Eye (tissue), 1 donor: ENCODE data around the gene CTNNBL1.
A peak's percentile ranks its signal among the peaks of the same experiment; 100 is the strongest.

Experiments
- DNase-seq: peaks from one replicate; pipeline ENCODE4 v3.0.0-alpha.2; 2015

Gene CTNNBL1

DNA sequence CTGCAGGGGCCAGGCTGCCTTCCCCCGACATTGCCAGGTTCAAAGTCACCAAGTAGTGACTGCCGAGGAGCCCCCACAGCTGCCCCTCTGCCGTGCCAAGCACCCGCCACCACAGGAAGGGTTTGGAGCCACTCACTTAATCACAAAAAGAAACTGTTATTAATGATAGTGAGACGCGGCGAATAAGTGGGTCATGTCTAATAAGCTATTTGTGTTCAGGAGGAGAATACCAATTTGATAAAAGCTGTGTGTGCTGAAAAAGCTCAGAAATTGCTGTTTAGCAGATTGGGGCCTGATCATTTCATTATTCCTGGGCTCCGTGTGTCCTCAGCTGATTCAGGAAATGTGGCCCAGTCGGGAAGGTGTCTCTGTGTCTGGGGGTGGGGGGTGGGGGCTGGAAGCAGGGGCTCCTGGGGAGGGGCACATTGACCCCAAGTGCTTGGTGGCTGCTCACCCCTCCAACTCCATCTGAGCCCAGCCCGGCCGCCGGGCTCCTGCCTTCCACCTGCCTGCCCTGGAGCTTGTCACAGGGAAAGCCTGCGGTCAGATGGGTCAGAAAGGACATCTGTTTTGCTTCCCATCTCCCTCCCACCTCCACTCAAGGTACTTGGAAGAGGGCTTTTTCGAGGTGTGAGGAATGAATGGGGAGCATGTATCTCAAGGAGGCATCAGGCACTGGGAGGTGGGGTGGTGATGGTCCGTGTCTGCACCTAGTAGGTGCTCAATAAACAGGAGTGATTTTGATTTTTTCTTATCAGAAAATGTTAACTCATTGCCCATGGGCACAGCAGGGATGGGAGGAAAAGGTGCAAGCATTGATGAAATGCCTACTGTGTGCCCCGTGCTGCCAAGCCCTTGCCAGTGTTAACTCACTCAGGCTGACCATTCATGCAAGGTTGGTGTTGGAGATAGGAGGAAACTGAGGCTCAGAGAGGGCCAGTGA lies 212.1 kb downstream of the CTNNBL1 start:
- DNase-seq = peak; percentile 48

DNA sequence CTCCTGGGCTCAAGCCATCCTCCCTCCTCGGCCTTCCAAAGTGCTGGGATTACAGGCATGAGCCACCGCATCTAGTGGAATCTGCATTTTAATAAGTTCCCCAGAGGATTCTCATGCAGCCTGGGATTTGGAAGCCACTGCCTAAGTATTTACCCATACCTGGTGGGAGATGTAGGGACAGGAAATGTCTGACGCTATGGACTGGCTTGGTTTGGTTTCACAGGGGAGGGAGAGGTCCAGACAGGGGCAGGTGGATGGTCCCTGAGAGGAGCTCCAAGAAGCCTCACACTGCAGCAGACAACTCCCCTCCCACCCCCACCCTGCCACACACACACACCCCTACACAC lies 213.5 kb downstream of the CTNNBL1 start:
- DNase-seq = no peak

DNA sequence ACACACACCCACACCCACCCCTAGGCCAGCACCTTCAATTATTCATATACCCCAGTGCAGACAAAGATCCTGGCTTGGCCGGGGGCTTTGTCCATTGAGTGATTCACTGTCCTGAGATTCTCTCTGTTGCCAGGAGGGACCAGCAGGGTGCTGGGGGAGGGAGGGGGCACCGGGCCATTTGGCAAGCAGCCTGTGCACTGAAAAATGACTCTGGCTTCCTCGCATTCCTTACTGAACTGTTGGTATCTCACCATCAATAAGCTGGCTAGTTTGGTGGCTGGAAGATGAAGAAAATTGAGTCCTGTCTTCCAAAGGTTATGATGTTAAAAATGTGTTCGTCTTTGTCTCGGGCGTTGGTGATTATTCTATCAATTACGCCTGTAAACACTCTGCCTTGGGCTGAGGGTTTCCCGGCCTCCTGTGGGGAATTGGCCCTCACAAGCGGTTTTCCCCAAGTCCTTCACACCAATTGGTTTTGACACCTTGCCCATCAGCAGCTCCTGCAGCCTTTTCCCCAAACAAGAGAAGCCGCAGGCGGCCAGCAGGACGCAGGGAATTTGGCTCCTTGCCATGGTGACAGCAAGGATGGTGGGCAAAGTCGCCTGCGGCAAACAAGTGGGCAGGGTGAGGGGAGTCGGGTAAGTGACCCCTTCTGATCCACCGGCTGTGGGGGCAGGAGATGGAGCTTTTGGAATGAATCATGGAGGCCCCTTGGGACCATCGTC lies 214.0 kb downstream of the CTNNBL1 start:
- peak; percentile 95 for DNase-seq

DNA sequence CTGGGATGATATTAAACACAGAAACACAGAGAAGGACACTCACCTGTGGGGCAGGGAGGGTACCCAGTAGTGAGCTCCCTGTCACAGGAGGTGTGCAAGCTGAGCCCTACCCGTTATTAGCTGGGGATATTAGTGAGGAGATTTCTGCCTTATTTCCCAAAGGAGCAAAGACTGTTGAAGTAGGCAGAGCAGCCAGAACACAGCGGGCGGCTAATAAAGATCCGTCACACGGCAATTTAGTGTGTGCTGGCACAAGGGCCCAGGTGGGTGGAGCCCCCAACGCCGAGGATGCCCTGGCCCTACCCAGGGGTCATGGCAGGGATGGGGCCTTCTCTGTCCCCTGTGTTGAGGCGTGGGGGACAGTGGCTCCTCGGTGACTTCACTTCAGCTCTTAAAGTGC lies 217.4 kb downstream of the CTNNBL1 start:
- DNase-seq = peak; percentile 21

DNA sequence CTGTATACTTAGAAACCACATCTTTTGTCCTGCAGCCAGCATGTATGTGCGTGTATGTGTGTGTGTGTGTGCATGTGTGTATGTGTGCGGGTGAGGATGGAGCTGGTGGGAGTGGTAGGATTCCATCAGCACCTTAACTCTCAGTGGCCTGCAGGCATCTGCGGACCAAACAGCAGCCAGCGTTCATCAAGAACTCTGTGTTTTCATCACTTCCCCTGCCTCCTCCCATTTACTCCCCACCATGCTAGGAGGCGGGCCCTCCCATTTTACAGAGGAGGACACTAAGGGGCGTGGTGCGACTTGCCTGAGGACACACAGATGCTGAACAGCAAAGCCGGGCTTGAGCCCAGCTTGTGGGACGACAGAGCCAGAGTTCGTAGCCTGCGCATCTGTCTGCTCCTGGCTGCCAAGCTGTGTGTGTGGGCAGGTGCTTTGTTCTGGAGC lies 218.0 kb downstream of the CTNNBL1 start:
- peak; percentile 82 for DNase-seq

DNA sequence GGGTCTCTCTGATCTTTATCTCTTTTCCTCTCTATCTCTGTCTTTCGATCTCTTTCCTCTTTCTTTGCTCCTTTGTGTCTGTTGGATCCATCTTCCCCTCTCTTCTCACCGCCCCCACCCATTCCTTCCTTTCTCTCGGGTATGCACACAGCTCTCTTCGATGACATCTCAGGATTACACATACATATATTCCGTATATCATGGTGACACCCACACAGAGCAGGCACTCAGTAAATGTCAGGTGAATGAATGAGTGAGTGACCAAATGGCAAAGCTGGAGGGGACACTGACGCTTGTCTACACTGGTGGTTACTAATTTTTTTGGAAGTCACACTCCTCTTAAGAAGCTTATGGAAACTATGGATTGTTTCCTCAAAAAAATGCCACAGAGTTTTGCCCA lies 219.0 kb downstream of the CTNNBL1 start:
- DNase-seq = peak; percentile 23

DNA sequence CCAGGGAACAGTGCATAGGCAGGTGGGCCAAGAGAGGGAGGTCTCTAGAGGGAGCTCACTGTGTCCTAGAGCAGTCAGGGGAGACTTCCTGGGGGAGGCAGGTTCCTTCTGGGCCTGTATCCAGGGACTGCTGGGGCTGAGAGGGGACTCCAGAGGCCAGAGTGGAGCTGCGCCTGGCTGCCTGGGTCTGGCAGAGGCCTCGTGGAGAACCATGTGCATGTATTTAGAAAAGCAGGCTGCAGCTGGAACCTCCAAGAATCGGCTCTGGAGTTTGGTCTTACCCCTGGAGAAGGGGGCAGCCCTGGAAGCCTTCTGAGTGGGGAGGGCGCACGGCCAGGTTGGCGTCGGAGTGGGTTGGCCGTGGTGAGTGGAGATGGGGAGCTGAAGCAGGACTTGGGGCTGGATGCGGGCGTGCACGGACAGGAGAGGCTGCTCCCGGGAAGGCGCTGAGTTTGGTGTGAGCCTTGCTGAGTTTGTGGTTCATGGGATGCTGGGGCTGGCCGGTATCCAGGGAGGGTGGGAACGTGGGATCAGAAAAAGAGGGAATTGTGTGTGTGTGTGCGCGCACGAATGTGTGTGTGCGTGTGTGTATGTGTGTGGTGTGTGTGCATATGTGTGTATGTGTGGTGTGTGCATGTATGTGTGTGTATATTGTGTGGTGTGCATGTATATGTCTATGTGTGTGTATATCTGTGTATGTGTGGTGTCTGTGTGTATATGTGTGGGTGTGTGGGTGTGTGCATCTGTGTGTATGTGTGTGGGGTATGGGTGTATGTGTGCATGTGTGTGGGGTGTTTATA lies 219.9 kb downstream of the CTNNBL1 start:
- peak; percentile 37 for DNase-seq

DNA sequence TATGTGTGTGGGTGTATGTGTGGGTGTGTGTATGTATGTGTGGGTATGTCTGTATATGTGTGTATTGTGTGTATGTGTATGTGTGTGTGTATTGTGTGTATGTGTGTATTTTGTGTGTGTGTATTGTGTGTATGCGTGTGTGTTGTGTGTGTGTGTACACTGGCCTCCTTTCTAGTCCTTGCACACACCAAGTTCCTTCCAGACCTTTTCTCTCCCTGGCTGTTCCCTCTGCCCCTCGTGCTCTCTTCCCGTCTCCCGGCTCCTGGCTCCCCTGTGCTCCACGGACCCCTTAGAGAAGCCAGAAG lies 220.5 kb downstream of the CTNNBL1 start:
- DNase-seq = no peak

DNA sequence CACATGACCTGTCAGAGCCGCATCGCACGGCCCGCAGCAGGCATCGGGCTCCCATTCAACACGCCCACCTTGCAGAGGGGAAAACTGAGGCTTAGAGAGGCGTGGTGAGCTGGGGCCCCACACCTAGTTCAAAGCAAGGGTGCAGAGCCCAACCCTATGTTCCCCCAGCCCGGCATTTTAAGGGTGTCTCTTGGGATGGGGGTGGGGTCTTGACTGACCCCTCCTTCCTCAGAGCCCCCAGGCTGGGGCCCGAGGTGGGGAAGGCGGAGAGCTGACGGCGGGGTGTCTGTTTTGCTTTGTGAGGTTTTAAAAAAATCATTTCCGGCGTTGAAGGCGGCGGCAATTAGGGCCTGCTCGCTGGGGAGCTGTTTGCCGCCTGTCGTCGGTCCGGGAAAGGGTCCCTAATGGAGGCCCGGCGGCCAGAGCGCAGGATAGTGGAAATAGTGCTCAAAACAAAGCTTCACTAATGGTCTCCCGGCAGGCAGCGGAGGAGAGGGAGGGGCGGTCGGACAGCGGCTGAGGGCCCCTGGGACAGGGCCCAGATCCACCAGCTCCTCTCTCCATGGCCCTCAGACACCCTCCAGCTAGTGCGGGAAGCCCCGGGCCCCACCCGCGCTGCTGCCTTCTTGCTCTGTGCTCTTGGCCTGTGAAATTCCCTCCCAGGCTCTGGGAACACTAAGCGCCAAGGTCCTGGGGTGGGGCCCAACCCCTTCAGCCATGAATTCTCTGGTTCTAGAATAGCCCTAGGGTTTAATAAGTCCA lies 221.0 kb downstream of the CTNNBL1 start:
- peak; percentile 93 for DNase-seq

DNA sequence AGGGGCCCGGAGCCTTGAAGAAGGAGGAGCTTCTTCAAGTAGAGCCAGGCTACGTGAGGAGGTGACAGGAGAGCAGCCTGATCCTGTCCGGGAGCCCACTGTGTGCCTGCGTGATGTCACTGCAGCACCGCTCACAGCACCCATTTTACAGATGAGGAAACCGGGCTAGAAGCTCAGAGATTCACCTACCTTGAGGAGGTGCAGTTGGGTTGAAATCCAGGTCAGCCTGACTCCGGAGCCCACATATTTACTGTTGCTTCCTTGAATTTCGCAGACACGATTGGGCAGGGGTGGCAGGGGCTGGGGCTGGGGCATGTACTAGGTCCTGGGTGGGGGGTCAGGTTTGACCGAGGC lies 221.6 kb downstream of the CTNNBL1 start:
- no peak for DNase-seq

DNA sequence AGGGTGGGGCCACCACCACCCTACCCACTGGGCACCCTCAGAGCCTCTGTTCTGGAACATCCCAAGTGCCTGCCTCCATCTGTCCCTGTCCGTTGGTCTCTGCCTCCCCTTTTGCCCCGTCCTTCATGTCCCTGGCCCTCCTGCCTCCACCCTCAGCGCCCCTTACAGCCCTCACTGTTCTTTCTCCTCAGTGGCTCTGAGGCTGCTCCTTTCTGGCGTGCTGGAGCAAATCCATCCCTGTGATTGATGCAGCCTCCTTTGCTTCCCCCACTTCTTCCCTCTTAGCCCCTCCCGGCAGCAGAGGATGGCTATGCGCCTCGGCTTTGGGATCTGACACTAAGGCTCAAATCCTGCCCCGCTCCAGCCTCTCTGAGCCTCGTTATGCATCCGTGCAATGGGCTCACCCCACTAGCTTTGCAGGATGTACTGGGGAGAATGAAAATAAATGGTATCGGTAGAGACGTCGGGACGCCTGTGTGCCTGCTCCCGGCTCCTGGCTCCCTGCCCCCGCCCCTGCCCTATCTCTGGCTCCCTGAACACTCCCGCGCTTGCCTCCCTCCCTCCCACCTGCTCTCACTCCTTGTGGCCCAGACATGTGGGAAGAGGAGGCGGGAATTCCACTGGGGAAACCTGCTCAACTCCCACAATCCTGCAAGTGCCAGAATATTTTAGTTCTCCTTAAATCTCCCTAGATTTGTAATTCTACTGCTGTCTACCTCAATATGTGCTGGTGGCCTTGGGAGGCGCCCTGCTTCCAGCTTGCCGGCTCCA lies 222.2 kb downstream of the CTNNBL1 start:
- peak; percentile 66 for DNase-seq

DNA sequence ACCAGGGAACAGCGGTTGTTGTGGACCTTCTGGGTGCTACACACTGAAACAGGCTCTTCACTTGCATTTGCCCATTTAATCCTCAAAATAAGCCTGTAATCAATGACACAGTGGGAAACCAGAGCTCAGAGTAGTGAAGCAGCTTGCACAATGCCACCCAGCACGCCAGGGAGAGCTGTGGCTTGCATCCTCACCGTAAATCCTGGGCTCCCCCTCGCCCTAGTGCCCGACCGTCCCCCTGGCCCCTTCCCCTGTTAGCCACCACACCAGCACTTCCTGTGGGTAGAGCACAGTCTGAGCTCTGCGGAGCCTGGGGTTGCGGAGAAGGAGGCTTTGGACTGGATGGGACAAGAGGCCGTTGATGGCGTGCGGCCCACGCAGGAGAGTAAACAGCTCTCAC lies 223.6 kb downstream of the CTNNBL1 start:
- DNase-seq = no peak

DNA sequence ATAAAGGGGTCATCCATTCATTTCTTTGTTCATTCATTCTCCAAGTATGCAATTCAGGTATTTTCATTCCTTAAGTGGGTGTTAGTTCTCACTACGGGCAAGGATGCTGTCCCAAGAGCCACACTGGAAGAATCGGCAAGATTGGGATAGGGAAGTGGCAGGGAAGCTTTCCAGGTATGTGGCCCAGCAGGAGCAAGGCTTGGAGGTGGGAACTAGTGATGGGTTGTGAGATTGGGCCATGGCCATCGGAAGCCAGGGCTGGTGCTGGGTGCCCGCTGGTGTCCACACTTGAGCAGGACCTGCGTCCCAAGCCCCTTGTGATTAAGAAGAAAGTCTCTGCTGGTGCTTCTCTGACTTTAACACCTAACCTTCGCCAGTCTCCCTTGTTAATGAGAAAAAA lies 224.2 kb downstream of the CTNNBL1 start:
- no peak for DNase-seq

DNA sequence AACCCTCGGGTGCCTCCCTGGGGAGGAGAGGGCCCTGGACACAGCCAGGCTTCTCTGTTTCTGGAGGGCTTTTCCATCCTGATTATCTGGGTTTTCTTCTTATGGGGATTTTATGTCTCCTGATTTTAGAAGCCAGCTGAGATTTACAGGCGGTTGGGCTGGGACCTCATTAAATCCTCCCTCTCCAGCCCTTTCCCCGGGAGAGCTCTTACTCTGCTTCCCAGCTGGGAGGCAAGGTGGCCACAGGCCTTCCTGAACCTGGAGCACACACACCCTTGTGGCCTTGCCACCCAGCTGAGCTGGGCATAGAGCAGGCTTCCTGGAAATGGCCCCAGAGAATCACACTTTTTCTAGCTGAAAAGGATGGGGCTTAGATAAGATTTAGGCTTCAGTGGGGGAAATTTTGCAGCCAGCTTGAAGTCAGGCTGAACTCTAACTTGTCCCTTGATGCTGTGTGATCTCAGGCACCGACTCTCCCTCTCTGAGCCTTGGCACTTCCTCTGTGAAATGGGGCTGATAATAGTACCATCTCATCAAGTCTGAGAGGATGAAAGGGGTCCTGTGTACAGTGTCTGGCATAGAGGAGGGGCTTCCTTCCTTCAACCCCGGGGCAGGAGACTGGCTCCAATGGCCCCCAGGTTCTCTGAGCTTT lies 225.7 kb downstream of the CTNNBL1 start:
- DNase-seq = peak; percentile 36

DNA sequence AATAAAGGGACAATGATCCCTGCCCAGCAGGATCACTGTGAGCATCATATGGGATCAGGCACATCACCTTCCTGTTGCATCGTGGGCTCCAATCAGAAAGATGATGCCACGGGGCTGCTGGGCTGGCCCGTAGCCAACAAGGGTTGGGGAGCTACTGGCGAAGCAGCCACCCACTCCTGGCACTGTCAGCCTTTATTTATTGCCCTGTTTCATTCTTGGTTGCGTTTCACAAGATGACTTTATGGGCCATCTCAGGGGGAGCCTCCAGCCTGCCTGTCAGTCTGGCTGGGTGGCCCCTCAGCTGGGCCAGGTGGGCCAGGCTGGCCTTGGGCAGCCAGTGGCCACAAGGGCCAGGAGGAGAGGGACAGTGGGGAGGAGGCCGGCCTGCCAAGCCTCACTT lies 226.4 kb downstream of the CTNNBL1 start:
- no peak for DNase-seq

DNA sequence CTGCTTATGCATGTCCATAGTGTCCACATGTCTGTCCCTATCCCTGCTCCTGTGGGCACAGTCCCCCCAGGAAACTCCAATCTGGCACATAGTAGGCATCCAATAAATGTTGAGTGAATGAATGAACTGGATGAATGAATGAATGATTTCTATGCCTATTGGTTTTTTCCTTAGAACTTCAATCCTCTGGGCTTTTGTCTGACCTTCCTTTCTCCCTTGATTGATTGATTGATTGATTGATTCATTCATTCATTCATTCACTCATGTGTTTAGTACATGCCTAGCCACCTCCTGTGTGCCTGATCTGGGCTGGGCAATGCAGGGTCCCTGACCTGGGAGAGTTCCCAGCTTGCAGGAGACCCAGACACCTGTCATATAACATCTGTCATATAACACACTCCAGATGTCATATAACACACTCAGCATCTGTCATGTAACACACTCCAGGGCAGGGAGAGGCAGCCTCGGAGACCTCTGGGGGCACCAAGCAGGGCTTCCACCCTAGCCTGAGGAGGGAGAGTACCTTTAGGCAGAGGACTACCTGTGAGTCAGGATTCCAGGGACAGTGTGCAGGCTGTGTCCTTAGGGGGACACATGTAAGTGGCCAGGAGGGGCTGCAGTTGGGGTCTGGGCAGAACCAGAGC lies 227.0 kb downstream of the CTNNBL1 start:
- no peak for DNase-seq

DNA sequence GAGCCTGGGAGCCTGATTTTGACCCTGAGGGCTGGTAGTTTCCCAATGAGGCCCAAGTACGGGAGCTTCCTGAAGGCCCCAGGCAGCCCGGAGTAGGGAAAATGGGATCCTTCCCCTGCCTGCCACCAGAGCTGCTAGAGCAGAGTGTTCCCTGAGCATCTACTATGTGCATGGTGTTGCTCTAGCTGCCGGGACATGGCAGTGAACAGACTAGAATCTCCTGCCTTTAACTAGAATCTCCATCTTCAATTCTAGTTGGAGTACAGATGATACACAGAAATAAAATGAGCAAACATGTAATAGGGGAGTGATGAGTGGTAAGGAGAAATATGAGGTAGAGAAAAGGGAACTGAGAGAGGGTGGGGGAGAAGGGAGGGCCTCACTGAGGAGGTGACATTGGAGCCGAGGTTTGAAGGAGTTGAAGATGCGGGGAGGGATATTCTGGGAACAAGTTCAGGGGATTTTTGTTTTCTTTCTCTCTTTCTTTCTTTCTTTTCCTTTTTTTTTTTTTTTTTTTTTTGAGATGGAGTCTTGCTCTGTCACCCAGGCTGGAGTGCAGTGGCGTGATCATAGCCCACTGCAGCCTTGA lies 227.6 kb downstream of the CTNNBL1 start:
- no peak for DNase-seq
